ENCODE results near the gene GPX3. TPM values are rescaled to one million over a fixed set of nuclear protein-coding genes. Genes with fewer than 3 reads are reported as not detected.

The GPX3 gene
- total and polyA plus RNA-seq, 9 of the 15 experiments (the other 6 are each of a cell fraction or from before 2014, with no cell fraction given), result 0.25 to 0.86 TPM; not detected in 7

DNA sequence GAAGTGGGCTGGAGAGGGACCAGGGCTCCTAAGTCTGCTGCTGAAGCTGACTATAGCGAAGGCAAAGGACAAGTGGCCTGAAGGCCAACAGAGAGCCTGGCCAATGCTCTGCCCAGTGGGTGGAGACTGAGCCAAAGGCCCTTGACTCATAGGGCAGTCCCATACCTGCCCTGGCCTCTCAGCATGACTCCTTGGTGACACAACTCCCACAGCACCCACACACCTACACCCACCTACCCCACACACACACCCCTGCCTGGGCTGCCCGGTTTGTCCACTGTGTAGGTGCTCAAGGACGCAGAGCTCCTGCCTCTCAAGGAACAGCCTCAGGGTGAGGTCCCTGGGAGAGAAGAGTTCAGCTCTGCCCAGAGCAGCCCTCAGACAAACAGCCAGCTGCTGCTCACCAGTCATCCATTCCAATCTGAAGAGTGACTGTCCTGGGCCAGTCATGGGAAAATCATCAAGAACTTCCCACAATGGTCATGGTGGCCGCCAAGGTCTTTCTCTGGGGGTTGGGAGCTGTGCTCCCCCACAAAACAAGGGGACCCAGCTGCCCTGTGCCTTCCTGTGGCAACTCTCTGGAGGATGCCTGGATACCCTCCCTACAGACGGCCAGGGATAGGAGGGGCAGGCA is 55.4 kb downstream of the GPX3 start (continued):
- TF ChIP-seq ZNF407 (IDR thresholded peaks at IDR 0.05; ENCODE audit: low read depth), result no peak
- no peak for TF ChIP-seq RB1 (IDR thresholded peaks at IDR 0.05; ENCODE audit: low read depth)
- TF ChIP-seq, protein P1, sequence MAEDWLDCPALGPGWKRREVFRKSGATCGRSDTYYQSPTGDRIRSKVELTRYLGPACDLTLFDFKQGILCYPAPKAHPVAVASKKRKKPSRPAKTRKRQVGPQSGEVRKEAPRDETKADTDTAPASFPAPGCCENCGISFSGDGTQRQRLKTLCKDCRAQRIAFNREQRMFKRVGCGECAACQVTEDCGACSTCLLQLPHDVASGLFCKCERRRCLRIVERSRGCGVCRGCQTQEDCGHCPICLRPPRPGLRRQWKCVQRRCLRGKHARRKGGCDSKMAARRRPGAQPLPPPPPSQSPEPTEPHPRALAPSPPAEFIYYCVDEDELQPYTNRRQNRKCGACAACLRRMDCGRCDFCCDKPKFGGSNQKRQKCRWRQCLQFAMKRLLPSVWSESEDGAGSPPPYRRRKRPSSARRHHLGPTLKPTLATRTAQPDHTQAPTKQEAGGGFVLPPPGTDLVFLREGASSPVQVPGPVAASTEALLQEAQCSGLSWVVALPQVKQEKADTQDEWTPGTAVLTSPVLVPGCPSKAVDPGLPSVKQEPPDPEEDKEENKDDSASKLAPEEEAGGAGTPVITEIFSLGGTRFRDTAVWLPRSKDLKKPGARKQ (CRISPR knock-in tag; IDR thresholded peaks at IDR 0.05), result no peak

All from K562 (cell line).